Lower leg skin (tissue), 4 donors: ENCODE data around the gene TCF21. TPM values are rescaled to one million over a fixed set of nuclear protein-coding genes. Genes with fewer than 3 reads are reported as not detected.

ENCODE experiments used
- DNase-seq, 2 donors: peaks; one replicate each; pipeline ENCODE4 v3.0.0-alpha.2; 2019; ENCODE audit warnings: low spot score in 2 of 2
- H3K4me3 ChIP-seq: fragments of 200-600 bp; sonication (generic); 2 replicates; pipeline ENCODE4 v1.5.1; 2017; ENCODE audit warnings: mild to moderate bottlenecking, low read depth; ENCODE audit not compliant: poor library complexity, severe bottlenecking
- CTCF ChIP-seq, 3 donors: fragments of 450-650 bp; IDR thresholded peaks; one replicate each; pipeline ENCODE4 v1.5.1; 2016; ENCODE audit warnings: antibody characterized with exemption in 3 of 3, mild to moderate bottlenecking in 3 of 3, moderate library complexity in 2 of 3
- POLR2A ChIP-seq, 2 donors: fragments of 450-650 bp; IDR thresholded peaks; one replicate each; pipeline ENCODE4 v1.6.1; 2016 to 2017; ENCODE audit warnings: antibody characterized with exemption in 2 of 2, mild to moderate bottlenecking in 1 of 2, moderate library complexity in 1 of 2
- WGBS, 2 donors: methylation state at CpG; one replicate each; pipeline ENCODE4 v1.1.5; 2018; 5-methylcytosine and 5-hydroxymethylcytosine counted together
- intact Hi-C: fragments of 100-400 bp; cut with DNase I; formaldehyde crosslinking; loops from one replicate; pipeline ENCODE4 v1.15.0; 2023; ENCODE audit warnings: low total_unique reads
- total RNA-seq, 4 donors: library from RNA; depleted of rRNA; stranded (reverse); fragments of >200 nt; gene quantifications; one replicate each; pipeline ENCODE4 v1.1.0, GENCODE V29; 2016

Gene TCF21
- total RNA-seq, 4 donors from 2014 or later = 0.07 to 0.23 TPM; not detected in 2

DNA sequence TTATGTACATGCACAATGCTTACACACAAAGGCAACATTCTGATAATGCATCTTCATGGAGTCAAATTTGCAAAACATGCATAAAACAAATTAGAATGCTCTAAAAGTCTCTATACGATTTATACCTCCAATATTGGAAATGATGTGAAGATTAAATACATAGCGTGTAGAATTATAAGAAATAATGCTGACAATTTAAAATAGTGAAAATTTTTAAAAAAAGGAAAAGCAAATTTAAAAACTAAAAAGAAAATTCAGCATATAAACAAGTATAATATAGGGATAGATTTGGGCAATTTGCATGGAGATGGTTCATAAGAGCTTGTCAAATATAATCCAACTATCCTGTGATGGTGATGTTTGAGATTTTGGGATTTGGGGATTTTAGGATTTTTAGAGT lies 14.9 kb downstream of the TCF21 start:
- 91 to 97% methylated on average over 2 of the region's 2 CpGs for WGBS, 2 donors
- no peak for DNase-seq
- intact Hi-C loops = no loop called here
- TF ChIP-seq POLR2A (IDR thresholded peaks at IDR 0.05) (no peak), CTCF (IDR thresholded peaks at IDR 0.05) (no peak)
- no peak overlapping the region for H3K4me3 ChIP-seq

- 77 to 78% methylated on average over 1 of the region's 1 CpG for WGBS, 2 donors
- H3K4me3 ChIP-seq = no peak overlapping the region
- intact Hi-C loops = no loop called here
- DNase-seq = no peak
- TF ChIP-seq CTCF (IDR thresholded peaks at IDR 0.05) (no peak), POLR2A (IDR thresholded peaks at IDR 0.05) (no peak)
Observed at GRCh38 chr6:133906050-133906449, 17.1 kb downstream of the TCF21 start.

DNA sequence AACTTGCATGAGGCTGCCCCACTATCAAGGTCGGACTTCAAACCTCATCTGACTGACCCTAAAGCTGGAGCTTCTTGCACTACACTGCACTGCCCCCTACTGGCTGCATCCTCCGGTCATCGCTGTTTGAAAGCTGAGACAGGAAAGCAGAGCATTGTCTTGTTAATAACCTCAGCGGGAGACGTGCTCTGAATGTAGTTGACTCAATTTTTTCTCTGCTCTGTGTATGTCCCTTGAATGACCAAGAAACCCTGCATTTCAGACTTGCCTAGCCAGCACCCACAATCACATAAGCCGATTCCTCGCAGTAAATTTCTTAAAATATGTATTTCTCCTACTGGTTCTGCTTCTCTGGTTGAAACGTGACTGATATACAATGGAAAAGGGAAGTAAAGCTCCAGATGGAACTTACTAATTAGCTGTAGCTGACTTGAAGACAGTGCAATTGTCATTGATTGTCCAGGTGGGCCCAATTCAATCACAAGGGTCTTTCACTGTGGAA lies 27.8 kb downstream of the TCF21 start:
- no peak overlapping the region for H3K4me3 ChIP-seq
- peak; percentile 78 to 97 for DNase-seq
- TF ChIP-seq CTCF (IDR thresholded peaks at IDR 0.05) (peak in 1 of 3 donors; percentile 53), POLR2A (IDR thresholded peaks at IDR 0.05) (no peak)
- 15 to 22% methylated on average over 8 of the region's 8 CpGs for WGBS, 2 donors
- intact Hi-C loops = loop anchor here (10.0 kb wide), 1 partner anchor 352 kb away; no protein-coding TSS in a partner anchor

GRCh38 chr6:133917781-133918180 lies 28.9 kb downstream of the TCF21 start:
- DNase-seq = no peak
- TF ChIP-seq POLR2A (IDR thresholded peaks at IDR 0.05) (no peak), CTCF (IDR thresholded peaks at IDR 0.05) (no peak)
- WGBS, 2 donors = 73 to 80% methylated on average over 4 of the region's 4 CpGs
- H3K4me3 ChIP-seq = no peak overlapping the region
- intact Hi-C loops = loop anchor here (10.0 kb wide), 1 partner anchor 353 kb away; no protein-coding TSS in a partner anchor

DNA sequence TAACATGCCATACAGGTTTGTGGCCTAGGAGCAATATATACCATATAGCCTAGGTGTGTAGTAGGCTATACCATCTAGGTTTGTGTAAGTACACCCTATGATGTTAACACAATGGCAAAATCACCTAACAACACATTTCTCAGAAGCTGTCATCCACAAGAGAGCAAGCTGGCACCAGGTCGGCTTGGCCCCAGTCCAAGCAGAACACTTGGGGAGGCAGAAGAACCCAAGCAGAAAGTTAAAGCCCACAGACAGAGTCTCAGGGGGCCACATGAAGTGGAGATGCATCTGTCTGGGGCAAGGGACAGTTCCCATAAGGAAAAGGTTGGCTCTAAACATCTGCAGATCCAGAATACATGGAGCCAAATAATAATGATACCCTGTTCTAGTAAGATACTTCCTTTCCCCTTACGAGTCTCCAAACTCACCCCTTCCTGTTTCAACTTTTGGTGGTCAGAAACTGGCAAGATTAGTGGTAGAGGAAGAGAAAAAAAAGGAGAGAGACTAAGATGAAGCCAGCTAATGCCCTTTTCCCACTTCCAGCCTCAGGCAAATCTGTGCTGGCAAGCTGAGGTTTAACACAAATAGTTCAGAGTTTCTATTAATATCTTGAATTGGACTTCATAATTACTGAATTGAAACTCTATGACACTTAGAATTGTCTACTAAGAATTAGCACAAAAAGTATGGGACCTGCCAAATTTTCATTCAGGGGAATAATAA lies 29.5 kb downstream of the TCF21 start:
- intact Hi-C loops = loop anchor here (10.0 kb wide), 1 partner anchor 354 kb away; no protein-coding TSS in a partner anchor
- WGBS, 2 donors = 51 to 60% methylated on average over 2 of the region's 2 CpGs
- DNase-seq = no peak
- H3K4me3 ChIP-seq = no peak overlapping the region
- TF ChIP-seq CTCF (IDR thresholded peaks at IDR 0.05) (no peak), POLR2A (IDR thresholded peaks at IDR 0.05) (no peak)
